ENCODE data around the gene WDR49. TPM values are rescaled to one million over a fixed set of nuclear protein-coding genes. Genes with fewer than 3 reads are reported as not detected.

The WDR49 gene
- total RNA-seq, 2 experiments from 2014 or later, result 0.42 to 1.1 TPM

DNA sequence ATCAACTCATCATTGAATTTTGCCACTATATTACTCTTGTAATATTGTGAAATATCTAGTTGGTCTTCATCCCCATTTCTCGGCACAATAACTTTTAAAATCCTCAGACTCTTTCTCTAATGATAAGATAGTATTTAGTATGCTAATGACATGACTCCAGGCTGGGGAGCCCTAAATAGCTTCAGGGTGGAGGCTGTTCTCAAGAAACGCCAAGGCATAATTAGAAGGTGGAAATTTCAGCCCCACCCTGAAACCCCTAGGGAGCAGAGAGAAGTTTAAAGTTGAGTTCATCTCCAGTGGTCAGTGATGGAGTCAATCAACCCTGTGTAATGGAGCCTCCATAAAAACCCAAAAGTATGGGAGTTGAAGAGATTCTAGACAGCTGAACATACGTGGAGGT lies 98.8 kb downstream of the WDR49 start:
- intact Hi-C loops (cut with DNase I, micrococcal nuclease), result no loop called here
- Mint-ChIP-seq H3K4me1 (ENCODE audit: low read depth) (no peaks in the 10 kb centered on the region), H3K4me3 (no peak overlapping the region), H3K36me3 (ENCODE audit: low read depth) (no peaks in the 10 kb centered on the region), H3K27me3 (no peaks in the 10 kb centered on the region), H3K9me3 (no peaks in the 10 kb centered on the region), H3K27ac (no peak overlapping the region)
- ATAC-seq (ENCODE audit: poor library complexity) (no peak), DNase-seq (no peak)
- Histone ChIP-seq H3K4me1 (ENCODE audit: insufficient read depth, low read length) (no peaks in the 10 kb centered on the region), H3K9me3 (ENCODE audit: control insufficient read depth in 1 of 2, insufficient read depth in 1 of 2, low read length in 2 of 2) (no peaks in the 10 kb centered on the region), H3K27me3 (ENCODE audit: control insufficient read depth in 1 of 2, insufficient read depth in 2 of 2, low read length in 2 of 2) (no peaks in the 10 kb centered on the region), H3K27ac (ENCODE audit: low read depth in 1 of 2, low read length in 2 of 2) (no peak overlapping the region), H3K4me3 (ENCODE audit: low read length) (no peak overlapping the region), H3K36me3 (ENCODE audit: insufficient read depth, low read length) (no peaks in the 10 kb centered on the region)
- CTCF ChIA-PET, result no interaction called here
- TF ChIP-seq, protein P1, sequence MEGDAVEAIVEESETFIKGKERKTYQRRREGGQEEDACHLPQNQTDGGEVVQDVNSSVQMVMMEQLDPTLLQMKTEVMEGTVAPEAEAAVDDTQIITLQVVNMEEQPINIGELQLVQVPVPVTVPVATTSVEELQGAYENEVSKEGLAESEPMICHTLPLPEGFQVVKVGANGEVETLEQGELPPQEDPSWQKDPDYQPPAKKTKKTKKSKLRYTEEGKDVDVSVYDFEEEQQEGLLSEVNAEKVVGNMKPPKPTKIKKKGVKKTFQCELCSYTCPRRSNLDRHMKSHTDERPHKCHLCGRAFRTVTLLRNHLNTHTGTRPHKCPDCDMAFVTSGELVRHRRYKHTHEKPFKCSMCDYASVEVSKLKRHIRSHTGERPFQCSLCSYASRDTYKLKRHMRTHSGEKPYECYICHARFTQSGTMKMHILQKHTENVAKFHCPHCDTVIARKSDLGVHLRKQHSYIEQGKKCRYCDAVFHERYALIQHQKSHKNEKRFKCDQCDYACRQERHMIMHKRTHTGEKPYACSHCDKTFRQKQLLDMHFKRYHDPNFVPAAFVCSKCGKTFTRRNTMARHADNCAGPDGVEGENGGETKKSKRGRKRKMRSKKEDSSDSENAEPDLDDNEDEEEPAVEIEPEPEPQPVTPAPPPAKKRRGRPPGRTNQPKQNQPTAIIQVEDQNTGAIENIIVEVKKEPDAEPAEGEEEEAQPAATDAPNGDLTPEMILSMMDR (IDR thresholded peaks at IDR 0.05), result no peak
- POLR2A ChIA-PET, result no interaction called here

DNA sequence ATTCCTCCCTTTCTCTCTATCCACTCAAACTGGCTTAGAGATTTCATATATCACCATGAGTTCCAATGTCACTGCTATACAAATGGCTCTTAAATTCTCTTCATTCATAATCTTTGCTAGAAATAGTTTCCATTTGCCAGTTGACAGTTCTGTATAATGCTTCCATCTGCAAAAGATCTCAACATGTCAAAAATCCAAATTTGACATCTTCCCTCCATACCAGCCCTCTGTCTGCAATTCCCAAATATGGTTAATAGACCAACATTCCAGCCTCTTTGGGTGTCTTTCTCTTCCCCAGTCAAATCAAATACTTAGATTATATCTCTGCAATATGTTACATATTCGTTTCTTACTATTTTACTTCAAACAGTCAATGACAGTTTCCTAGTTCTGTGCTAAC lies 115.7 kb downstream of the WDR49 start:
- CTCF ChIA-PET, result no interaction called here
- H3K9me3 Mint-ChIP-seq, result peaks cover 8% of the 10 kb centered on the region
- POLR2A ChIA-PET, result no interaction called here
- TF ChIP-seq, protein P1 (IDR thresholded peaks at IDR 0.05), result no peak
- no peak for DNase-seq
- no peaks in the 10 kb centered on the region for H3K4me1 Mint-ChIP-seq (ENCODE audit: low read depth)
- ATAC-seq (ENCODE audit: poor library complexity), result no peak
- Histone ChIP-seq H3K27me3 (ENCODE audit: control insufficient read depth in 1 of 2, insufficient read depth in 2 of 2, low read length in 2 of 2) (no peaks in the 10 kb centered on the region), H3K36me3 (ENCODE audit: insufficient read depth, low read length) (no peaks in the 10 kb centered on the region), H3K27ac (ENCODE audit: low read depth in 1 of 2, low read length in 2 of 2) (no peak overlapping the region), H3K9me3 (ENCODE audit: control insufficient read depth in 1 of 2, insufficient read depth in 1 of 2, low read length in 2 of 2) (peaks cover 0 to 11% of the 10 kb centered on the region in 2 experiments), H3K4me1 (ENCODE audit: insufficient read depth, low read length) (no peaks in the 10 kb centered on the region), H3K4me3 (ENCODE audit: low read length) (no peak overlapping the region)
- no peak overlapping the region for H3K27ac Mint-ChIP-seq
- no peak overlapping the region for H3K4me3 Mint-ChIP-seq
- no peaks in the 10 kb centered on the region for H3K27me3 Mint-ChIP-seq
- H3K36me3 Mint-ChIP-seq (ENCODE audit: low read depth), result no peaks in the 10 kb centered on the region
- intact Hi-C loops (cut with DNase I, micrococcal nuclease), result no loop called here

DNA sequence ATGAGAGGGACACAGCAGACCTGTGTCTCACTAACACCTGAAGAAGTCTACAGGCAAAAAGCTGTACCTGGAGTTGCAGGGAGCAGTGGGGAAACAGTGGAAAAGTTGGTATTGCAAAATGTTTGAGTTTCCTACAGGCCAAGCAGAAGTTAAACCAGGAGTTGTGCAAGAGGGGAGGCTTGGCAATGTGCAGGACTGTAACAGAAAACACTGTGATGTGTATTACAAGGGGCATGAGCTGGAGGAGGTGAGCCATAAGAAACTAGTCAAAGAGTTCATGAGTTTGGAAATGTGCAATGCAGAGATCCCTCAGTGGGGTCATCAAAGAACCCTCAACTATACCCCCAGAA lies 132.8 kb downstream of the WDR49 start:
- Histone ChIP-seq H3K27me3 (ENCODE audit: control insufficient read depth in 1 of 2, insufficient read depth in 2 of 2, low read length in 2 of 2) (no peaks in the 10 kb centered on the region), H3K9me3 (ENCODE audit: control insufficient read depth in 1 of 2, insufficient read depth in 1 of 2, low read length in 2 of 2) (no peaks in the 10 kb centered on the region), H3K4me1 (ENCODE audit: insufficient read depth, low read length) (no peaks in the 10 kb centered on the region), H3K36me3 (ENCODE audit: insufficient read depth, low read length) (no peaks in the 10 kb centered on the region), H3K4me3 (ENCODE audit: low read length) (no peak overlapping the region), H3K27ac (ENCODE audit: low read depth in 1 of 2, low read length in 2 of 2) (no peak overlapping the region)
- Mint-ChIP-seq H3K36me3 (ENCODE audit: low read depth) (no peaks in the 10 kb centered on the region), H3K4me3 (no peak overlapping the region), H3K27me3 (no peaks in the 10 kb centered on the region), H3K9me3 (peaks cover 6% of the 10 kb centered on the region), H3K4me1 (ENCODE audit: low read depth) (no peaks in the 10 kb centered on the region), H3K27ac (no peak overlapping the region)
- ChIA-PET CTCF (no interaction called here), POLR2A (no interaction called here)
- DNase-seq (peak in 2 of 14 experiments; percentile 54 to 58), ATAC-seq (ENCODE audit: poor library complexity) (no peak)
- TF ChIP-seq, protein P1 (IDR thresholded peaks at IDR 0.05), result no peak
- intact Hi-C loops (cut with DNase I, micrococcal nuclease), result no loop called here
